ENCODE measurements around the gene WDR76.

DNA sequence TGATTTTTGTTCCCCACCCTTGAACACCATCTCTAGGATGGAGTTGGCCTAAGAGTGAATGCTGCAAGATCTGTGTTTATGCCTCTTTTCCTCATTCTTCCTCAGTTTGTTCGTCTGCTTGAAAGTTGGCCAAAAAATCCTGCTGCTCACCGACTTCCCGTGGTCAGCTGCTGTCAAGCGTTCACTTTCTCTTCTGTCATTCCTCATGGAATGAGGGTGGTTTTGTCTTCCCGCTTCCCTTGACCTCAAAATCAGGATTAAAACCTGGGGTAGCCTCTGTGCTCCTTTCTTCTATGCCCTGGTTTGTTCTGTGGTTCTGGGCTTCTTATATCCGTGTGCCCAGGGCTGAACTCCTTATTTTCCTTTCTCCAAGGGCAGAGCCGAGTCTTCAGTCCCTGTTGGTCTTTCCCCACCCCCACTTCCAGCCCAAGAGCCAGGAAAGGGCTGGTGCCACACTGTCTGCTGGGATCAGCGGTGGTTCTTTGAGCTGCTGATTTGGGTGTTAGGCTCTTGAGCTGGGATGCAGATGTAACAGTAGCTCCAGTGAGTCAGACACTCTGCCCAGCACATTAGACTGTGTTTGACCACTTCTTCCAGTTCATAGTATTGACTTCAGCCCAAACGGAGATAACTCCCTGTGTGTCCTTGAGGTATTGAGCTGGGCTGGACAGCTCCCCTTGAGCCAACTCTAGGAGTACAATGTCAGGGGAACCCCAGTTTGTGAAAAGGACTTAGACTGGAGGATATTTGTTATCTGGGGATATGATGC is 32.3 kb upstream of the WDR76 start:
- TF ChIP-seq, protein P1, sequence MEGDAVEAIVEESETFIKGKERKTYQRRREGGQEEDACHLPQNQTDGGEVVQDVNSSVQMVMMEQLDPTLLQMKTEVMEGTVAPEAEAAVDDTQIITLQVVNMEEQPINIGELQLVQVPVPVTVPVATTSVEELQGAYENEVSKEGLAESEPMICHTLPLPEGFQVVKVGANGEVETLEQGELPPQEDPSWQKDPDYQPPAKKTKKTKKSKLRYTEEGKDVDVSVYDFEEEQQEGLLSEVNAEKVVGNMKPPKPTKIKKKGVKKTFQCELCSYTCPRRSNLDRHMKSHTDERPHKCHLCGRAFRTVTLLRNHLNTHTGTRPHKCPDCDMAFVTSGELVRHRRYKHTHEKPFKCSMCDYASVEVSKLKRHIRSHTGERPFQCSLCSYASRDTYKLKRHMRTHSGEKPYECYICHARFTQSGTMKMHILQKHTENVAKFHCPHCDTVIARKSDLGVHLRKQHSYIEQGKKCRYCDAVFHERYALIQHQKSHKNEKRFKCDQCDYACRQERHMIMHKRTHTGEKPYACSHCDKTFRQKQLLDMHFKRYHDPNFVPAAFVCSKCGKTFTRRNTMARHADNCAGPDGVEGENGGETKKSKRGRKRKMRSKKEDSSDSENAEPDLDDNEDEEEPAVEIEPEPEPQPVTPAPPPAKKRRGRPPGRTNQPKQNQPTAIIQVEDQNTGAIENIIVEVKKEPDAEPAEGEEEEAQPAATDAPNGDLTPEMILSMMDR (IDR thresholded peaks at IDR 0.05), result no peak
- TF ChIP-seq POLR2A (IDR thresholded peaks at IDR 0.05) (no peak), POLR2AphosphoS5 (IDR thresholded peaks at IDR 0.05) (no peak)

Measured in sigmoid colon (tissue), 4 donors.